Stimulated activated CD4-positive, alpha-beta T cell treated with anti-CD3 and anti-CD28 coated beads, Interleukin-12 subunit alpha, Interleukin-12 subunit beta, amount 100 ng/mL, for 24 hours (primary cell): ENCODE data around the gene KIF1B.

Experiments used
- DNase-seq, 2 experiments: peaks; one replicate each; pipeline ENCODE4 v3.0.0-alpha.2; 2020; ENCODE audit warnings: low read depth in 2 of 2

KIF1B gene

GRCh38 chr1:10429868-10430215 lies 219.5 kb downstream of the KIF1B start:
- DNase-seq: no peak

- DNase-seq: peak; percentile 84 to 92
These were observed 220.1 kb downstream of the KIF1B start, which contains the start of gene CENPS for GRCh38 chr1:10430216-10431069. CENPS (plus strand) TSS chr1:10430433; CDS start chr1:10430518, 85 bp downstream.
